ENCODE results near the gene TYMP.

DNA sequence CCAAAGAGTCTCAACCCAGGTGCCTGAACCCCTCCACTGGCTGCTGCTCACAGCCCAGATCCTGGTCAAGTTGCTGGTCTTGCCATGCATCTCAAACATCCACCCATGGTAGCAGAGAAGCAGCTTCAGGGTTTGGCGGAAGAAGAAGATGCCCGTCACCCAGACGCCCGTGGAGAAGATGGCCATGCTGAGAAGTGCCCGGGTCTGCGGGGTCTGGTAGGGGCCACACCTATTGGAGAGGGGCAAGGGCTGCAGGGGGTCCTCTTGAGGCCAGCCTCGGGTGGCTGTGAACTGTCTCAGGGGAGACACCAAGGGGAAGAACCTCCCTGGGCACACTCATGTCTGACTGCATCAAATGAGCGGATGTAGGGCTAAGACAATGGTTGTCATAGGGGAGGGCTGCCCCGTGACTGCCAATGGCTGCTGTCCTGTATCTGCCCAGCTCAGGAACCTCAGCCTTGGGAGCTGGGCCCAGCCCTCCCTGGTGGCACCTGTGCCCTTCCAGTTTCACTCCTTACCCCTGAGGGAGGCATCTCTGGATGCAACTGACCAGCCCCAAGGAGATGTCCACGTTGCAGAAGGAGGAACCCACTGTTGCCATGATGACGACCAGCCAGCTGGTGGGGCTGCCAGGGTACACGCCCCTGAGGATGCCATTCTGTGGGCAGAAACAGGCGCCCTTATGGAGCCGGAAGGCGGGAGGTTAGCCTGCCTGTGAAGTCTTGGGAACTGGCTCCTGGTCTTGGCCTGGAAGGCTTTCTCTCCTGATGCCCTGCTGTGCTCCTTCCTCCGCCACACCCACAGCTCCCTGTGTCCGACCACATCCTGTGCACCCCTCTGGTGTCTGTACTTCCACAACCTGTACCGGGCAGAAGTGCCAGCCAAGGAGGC, 47.2 kb upstream of the TYMP start:
- 0 out of 2 replicates have a peak, but pooled peaks have one; percentile 7 for TF ChIP-seq POLR2A (IDR thresholded peaks at IDR 0.05; ENCODE audit: low read depth, low read length)
- no peak for TF ChIP-seq FOXM1 (IDR thresholded peaks at IDR 0.05; ENCODE audit: low read depth, low read length)
- TF ChIP-seq ZZZ3 (IDR thresholded peaks at IDR 0.05; ENCODE audit: control insufficient read depth, insufficient read length, low read depth) = no peak
- no peak for TF ChIP-seq ATF7 (IDR thresholded peaks at IDR 0.05; ENCODE audit: low read depth)
- TF ChIP-seq CHD4 (IDR thresholded peaks at IDR 0.05) = no peak
- TF ChIP-seq POLR2AphosphoS5 (IDR thresholded peaks at IDR 0.05; ENCODE audit: low read length) = no peak
- TF ChIP-seq YY1 (IDR thresholded peaks at IDR 0.05; ENCODE audit: low read depth, low read length) = no peak
- TF ChIP-seq, protein P1, sequence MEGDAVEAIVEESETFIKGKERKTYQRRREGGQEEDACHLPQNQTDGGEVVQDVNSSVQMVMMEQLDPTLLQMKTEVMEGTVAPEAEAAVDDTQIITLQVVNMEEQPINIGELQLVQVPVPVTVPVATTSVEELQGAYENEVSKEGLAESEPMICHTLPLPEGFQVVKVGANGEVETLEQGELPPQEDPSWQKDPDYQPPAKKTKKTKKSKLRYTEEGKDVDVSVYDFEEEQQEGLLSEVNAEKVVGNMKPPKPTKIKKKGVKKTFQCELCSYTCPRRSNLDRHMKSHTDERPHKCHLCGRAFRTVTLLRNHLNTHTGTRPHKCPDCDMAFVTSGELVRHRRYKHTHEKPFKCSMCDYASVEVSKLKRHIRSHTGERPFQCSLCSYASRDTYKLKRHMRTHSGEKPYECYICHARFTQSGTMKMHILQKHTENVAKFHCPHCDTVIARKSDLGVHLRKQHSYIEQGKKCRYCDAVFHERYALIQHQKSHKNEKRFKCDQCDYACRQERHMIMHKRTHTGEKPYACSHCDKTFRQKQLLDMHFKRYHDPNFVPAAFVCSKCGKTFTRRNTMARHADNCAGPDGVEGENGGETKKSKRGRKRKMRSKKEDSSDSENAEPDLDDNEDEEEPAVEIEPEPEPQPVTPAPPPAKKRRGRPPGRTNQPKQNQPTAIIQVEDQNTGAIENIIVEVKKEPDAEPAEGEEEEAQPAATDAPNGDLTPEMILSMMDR (IDR thresholded peaks at IDR 0.05 in 2 of 3, conservative IDR thresholded peaks at IDR 0.05 in 1 of 3; ENCODE audit: control insufficient read depth in 2 of 3, extremely low read depth in 1 of 3, insufficient read depth in 1 of 3, low read depth in 3 of 3, low read length in 3 of 3) = no peak
- TF ChIP-seq, protein P2, sequence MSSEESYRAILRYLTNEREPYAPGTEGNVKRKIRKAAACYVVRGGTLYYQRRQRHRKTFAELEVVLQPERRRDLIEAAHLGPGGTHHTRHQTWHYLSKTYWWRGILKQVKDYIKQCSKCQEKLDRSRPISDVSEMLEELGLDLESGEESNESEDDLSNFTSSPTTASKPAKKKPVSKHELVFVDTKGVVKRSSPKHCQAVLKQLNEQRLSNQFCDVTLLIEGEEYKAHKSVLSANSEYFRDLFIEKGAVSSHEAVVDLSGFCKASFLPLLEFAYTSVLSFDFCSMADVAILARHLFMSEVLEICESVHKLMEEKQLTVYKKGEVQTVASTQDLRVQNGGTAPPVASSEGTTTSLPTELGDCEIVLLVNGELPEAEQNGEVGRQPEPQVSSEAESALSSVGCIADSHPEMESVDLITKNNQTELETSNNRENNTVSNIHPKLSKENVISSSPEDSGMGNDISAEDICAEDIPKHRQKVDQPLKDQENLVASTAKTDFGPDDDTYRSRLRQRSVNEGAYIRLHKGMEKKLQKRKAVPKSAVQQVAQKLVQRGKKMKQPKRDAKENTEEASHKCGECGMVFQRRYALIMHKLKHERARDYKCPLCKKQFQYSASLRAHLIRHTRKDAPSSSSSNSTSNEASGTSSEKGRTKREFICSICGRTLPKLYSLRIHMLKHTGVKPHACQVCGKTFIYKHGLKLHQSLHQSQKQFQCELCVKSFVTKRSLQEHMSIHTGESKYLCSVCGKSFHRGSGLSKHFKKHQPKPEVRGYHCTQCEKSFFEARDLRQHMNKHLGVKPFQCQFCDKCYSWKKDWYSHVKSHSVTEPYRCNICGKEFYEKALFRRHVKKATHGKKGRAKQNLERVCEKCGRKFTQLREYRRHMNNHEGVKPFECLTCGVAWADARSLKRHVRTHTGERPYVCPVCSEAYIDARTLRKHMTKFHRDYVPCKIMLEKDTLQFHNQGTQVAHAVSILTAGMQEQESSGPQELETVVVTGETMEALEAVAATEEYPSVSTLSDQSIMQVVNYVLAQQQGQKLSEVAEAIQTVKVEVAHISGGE (CRISPR knock-in tag; IDR thresholded peaks at IDR 0.05) = no peak
